ENCODE results near the gene IDH3G. TPM values are rescaled to one million over a fixed set of nuclear protein-coding genes. Genes with fewer than 3 reads are reported as not detected.

Gene IDH3G
- total and polyA plus RNA-seq, 8 donors = 15.8 to 48.4 (median 25.1) TPM

GRCh38 chrX:153772316-153773217 is 21.6 kb downstream of the IDH3G start:
- H3K4me1 ChIP-seq = no peaks in the 10 kb centered on the region
- no peak for FAIRE-seq
- 76 to 81% methylated on average over 20 to 21 of the region's 21 CpGs for WGBS, 2 donors
- intact Hi-C loops (cut with DNase I) = loop anchor here in 1 of 3 donors (10.0 kb wide), 1 partner anchor 182 kb away; no protein-coding TSS in a partner anchor
- H3K27me3 ChIP-seq = no peaks in the 10 kb centered on the region
- H3K36me3 ChIP-seq = no peaks in the 10 kb centered on the region
- peak in 3 of 6 donors; percentile 11 to 76 (median 12) for DNase-seq
- no peak overlapping the region for H3K27ac ChIP-seq
- no peak for ATAC-seq
- H3K4me3 ChIP-seq = no peak overlapping the region
- H3K9me3 ChIP-seq = no peaks in the 10 kb centered on the region
- no peak for TF ChIP-seq CTCF (IDR thresholded peaks at IDR 0.05)

- peak in 2 of 6 donors; percentile 11 to 75 for DNase-seq
Observed at GRCh38 chrX:153771415-153772315, 22.5 kb downstream of the IDH3G start.

GRCh38 chrX:153770601-153771414 is 23.4 kb downstream of the IDH3G start:
- H3K4me3 ChIP-seq = no peak overlapping the region
- no peaks in the 10 kb centered on the region for H3K27me3 ChIP-seq
- no peaks in the 10 kb centered on the region for H3K4me1 ChIP-seq
- no peaks in the 10 kb centered on the region for H3K36me3 ChIP-seq
- TF ChIP-seq CTCF (IDR thresholded peaks at IDR 0.05) = no peak
- no peaks in the 10 kb centered on the region for H3K9me3 ChIP-seq
- WGBS, 2 donors = 83 to 86% methylated on average over 17 to 18 of the region's 18 CpGs
- no peak for FAIRE-seq
- intact Hi-C loops (cut with DNase I) = loop anchor here in 1 of 3 donors (10.0 kb wide), 1 partner anchor 184 kb away; no protein-coding TSS in a partner anchor
- no peak overlapping the region for H3K27ac ChIP-seq
- ATAC-seq = no peak
- DNase-seq = peak in 2 of 6 donors; percentile 6 to 75

More at GRCh38 chrX:153771415-153772315, 22.5 kb downstream of the IDH3G start:
- Histone ChIP-seq H3K27me3 (no peaks in the 10 kb centered on the region), H3K4me3 (no peak overlapping the region), H3K4me1 (no peaks in the 10 kb centered on the region), H3K27ac (no peak overlapping the region), H3K9me3 (no peaks in the 10 kb centered on the region), H3K36me3 (no peaks in the 10 kb centered on the region)
- no peak for ATAC-seq
- intact Hi-C loops (cut with DNase I) = loop anchor here in 1 of 3 donors (10.0 kb wide), 1 partner anchor 183 kb away; no protein-coding TSS in a partner anchor
- no peak for TF ChIP-seq CTCF (IDR thresholded peaks at IDR 0.05)
- no peak for FAIRE-seq
- whole genome bisulfite sequencing, 2 donors = 84 to 85% methylated on average over 34 to 37 of the region's 37 CpGs

DNA sequence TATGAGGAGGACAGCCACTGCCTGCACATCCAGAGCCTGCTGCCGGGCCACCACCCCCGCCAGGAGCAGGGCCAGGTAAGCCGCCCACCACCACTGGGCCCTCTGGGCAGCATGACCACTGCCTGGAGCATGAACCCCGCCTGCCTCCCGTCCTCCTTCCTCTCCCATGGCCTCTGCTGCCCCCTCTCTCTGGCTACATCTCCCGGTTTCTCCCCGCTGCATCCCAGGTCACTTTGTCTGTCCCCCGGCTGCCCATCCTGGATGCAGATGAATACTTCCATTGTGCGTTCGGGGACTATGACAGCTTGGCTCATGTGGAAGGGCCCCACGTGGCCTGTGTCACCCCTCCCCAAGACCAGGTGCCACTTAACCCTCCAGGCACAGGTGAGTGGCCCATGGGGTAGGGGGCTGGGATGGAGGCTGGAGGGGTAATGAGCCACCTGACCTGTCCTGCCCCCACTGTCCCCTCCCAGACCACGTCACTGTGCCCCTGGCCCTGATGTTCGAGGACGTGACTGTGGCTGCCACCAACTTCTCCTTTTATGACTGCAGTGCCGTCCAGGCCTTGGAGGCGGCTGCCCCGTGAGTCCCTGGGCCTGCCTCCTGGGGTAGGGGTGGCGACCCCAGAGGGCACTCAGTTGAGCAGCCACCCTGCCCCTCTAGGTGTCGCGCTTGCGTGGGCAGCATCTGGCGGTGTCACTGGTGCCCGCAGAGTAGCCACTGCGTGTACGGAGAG is 24.1 kb downstream of the IDH3G start:
- no peak for ATAC-seq

More for the DNA sequence above, 24.1 kb downstream of the IDH3G start:
- peak in 2 of 6 donors; percentile 8 to 70 for DNase-seq
- Histone ChIP-seq H3K4me3 (no peak overlapping the region), H3K27ac (no peak overlapping the region), H3K27me3 (no peaks in the 10 kb centered on the region), H3K9me3 (no peaks in the 10 kb centered on the region), H3K4me1 (no peaks in the 10 kb centered on the region), H3K36me3 (no peaks in the 10 kb centered on the region)
- intact Hi-C loops (cut with DNase I) = loop anchor here (5.0 to 10.0 kb wide), 2 partner anchors 182 to 185 kb away; no protein-coding TSS in a partner anchor
- TF ChIP-seq CTCF (IDR thresholded peaks at IDR 0.05) = no peak
- WGBS, 2 donors = 82 to 89% methylated on average over 24 to 25 of the region's 25 CpGs
- FAIRE-seq = no peak

Data from pancreas (tissue), 10 donors.